HEK293T (cell line): Measurements from ENCODE around the gene FBXL17.

ENCODE experiments used
- CTCF ChIA-PET: fragments of 350-600 bp; formaldehyde crosslinking; extraction: SDS; loops from one replicate; lab custom pipeline; 2021; ENCODE audit warnings: antibody characterized with exemption, inconsistent platforms; lab: Yijun Ruan, JAX
- POLR2A ChIA-PET: fragments of 350-600 bp; formaldehyde crosslinking; extraction: SDS; loops from one replicate; lab custom pipeline; 2020; ENCODE audit warnings: antibody characterized with exemption, inconsistent platforms; lab: Yijun Ruan, JAX
- DNase-seq: peaks from one replicate; pipeline ENCODE4 v3.0.0; 2012; ENCODE audit warnings: mixed read lengths; ENCODE audit errors: extremely low spot score
- ARNT ChIP-seq: fragments of 450-650 bp; IDR thresholded peaks from 2 replicates; pipeline ENCODE4 v1.6.1; 2017; ENCODE audit warnings: mild to moderate bottlenecking
- BHLHE40 ChIP-seq: fragments of 450-650 bp; IDR thresholded peaks from 2 replicates; pipeline ENCODE4 v1.6.1; 2016; ENCODE audit warnings: mild to moderate bottlenecking, moderate library complexity, borderline replicate concordance
- CTBP1 ChIP-seq: fragments of 450-650 bp; IDR thresholded peaks from 2 replicates; pipeline ENCODE4 v1.6.1; 2016; ENCODE audit warnings: borderline replicate concordance
- ELF4 ChIP-seq: fragments of 450-650 bp; IDR thresholded peaks from 2 replicates; pipeline ENCODE4 v1.6.1; 2017; ENCODE audit warnings: antibody characterized with exemption
- FOXA1 ChIP-seq: fragments of 450-650 bp; IDR thresholded peaks from 2 replicates; pipeline ENCODE4 v1.6.1; 2016; ENCODE audit warnings: mild to moderate bottlenecking
- FOXK2 ChIP-seq: fragments of 450-650 bp; IDR thresholded peaks from 2 replicates; pipeline ENCODE4 v1.6.1; 2016; ENCODE audit warnings: mild to moderate bottlenecking
- FOXM1 ChIP-seq: fragments of 450-650 bp; IDR thresholded peaks from 2 replicates; pipeline ENCODE4 v1.6.1; 2017; ENCODE audit warnings: mild to moderate bottlenecking, borderline replicate concordance
- HDGF ChIP-seq: fragments of 450-650 bp; IDR thresholded peaks from 2 replicates; pipeline ENCODE4 v1.6.1; 2017; ENCODE audit warnings: antibody characterized with exemption, borderline replicate concordance
- L3MBTL2 ChIP-seq: fragments of 450-650 bp; conservative IDR thresholded peaks from 2 replicates; pipeline ENCODE4 v1.6.1; 2016; ENCODE audit warnings: mild to moderate bottlenecking
- LEF1 ChIP-seq: fragments of 450-650 bp; IDR thresholded peaks from 2 replicates; pipeline ENCODE4 v1.6.1; 2017; ENCODE audit warnings: mild to moderate bottlenecking, borderline replicate concordance
- NFRKB ChIP-seq: fragments of 450-650 bp; IDR thresholded peaks from 2 replicates; pipeline ENCODE4 v1.6.1; 2016; ENCODE audit warnings: mild to moderate bottlenecking, moderate library complexity
- SP1 ChIP-seq: fragments of 450-650 bp; IDR thresholded peaks from 2 replicates; pipeline ENCODE4 v1.6.1; 2017
- SUZ12 ChIP-seq: fragments of 450-650 bp; IDR thresholded peaks from 2 replicates; pipeline ENCODE4 v1.6.1; 2016; ENCODE audit warnings: mild to moderate bottlenecking
- TARDBP ChIP-seq: fragments of 450-650 bp; IDR thresholded peaks from 2 replicates; pipeline ENCODE4 v1.6.1; 2016
- ZNF384 ChIP-seq: fragments of 450-650 bp; IDR thresholded peaks from 2 replicates; pipeline ENCODE4 v1.6.1; 2016
- TF ChIP-seq, protein P1 (sequence below): fragments of 450-650 bp; IDR thresholded peaks from 2 replicates; pipeline ENCODE4 v1.6.1; 2016

Gene FBXL17

DNA sequence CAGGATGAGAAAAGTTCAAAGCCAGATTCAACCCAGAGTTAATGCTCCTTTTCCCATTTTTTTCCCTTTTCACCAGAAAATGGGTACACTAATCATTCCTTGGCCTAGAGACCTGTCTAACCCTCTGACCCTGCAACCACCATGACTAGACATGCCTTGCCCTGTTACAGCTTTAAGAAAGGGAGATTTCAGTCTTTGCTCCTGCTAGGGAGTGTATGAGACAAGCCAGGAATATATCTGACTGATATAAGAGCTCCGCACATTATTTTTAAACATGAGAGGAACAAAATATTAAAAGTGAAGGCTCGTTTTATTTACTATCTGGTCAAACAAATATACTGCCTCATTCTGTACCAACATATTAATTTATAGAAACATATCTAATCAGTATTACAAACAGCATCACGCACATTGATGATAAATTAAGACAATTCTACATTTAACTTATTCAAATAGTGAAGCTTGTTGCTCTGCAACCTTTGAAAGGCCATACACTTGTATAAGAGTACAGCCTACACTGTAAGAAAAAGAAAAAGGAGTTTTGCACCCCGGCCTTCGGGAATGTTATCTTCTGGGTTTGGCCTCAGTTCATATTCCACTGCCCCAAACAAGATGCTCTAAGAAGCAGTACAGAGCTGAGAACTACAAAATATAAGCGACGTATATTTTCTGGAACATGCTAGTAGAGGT is 132.7 kb downstream of the FBXL17 start:
- no peak for TF ChIP-seq CTBP1
- TF ChIP-seq BHLHE40, result no peak
- no peak for TF ChIP-seq HDGF
- TF ChIP-seq FOXK2, result no peak
- no peak for TF ChIP-seq NFRKB
- TF ChIP-seq FOXA1, result no peak
- TF ChIP-seq ZNF384, result no peak
- no peak for TF ChIP-seq TARDBP
- TF ChIP-seq LEF1, result no peak
- ChIA-PET POLR2A (no interaction called here), CTCF (no interaction called here)
- no peak for DNase-seq

DNA sequence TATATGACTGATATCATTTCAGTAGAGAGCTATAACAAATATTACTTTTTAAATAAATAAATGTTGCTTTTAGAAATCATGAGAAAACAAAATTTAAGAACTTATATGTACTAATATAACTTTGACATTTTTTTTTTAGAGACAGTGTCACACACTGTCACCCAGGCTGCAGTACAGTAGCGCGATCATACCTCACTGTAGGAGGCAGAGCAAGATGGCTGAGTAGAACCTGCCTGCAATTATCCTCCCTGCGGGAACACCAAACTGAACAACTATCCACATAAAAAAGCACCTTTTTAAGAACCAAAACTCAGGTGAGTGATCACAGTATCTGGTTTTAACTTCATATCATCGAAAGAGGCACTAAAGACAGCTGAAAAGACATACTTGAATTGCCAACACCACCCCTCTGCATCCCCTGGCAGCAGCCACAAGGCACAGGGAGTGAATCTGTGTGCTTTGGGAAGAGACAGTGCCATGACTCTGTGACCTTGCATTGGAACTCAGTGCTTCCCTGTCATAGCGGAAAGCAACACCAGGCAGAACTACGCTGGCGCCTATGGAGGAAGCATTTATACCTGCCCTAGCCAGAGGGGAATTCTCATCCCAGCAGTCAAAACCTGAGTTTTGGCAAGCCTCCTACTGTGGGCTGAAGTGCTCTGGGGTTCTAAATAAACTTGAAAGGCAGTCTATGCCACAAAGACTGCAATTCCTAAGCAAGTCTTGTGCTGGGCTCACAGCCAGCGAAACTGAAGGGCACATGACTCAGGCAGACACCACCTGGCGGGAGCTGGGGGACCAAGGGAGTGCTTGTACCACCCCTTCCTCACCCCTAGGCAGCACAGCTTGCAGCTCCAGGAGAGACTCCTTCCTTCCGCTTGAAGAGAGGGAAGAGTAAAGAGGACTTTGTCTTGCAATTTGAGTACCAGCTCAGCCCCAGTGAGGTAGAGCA is 142.7 kb downstream of the FBXL17 start:
- CTCF ChIA-PET, result interaction anchor here (0.7 kb wide), 1 partner anchor 21 kb away, joined by 3 read pairs; no protein-coding TSS in a partner anchor
- no peak for TF ChIP-seq BHLHE40
- no peak for TF ChIP-seq FOXA1
- TF ChIP-seq ZNF384, result no peak
- TF ChIP-seq LEF1, result no peak
- no peak for TF ChIP-seq CTBP1
- TF ChIP-seq FOXM1, result no peak
- TF ChIP-seq HDGF, result no peak
- no peak for TF ChIP-seq SUZ12
- TF ChIP-seq NFRKB, result no peak
- no peak for TF ChIP-seq FOXK2
- no peak for TF ChIP-seq ELF4
- no peak for TF ChIP-seq TARDBP
- no peak for TF ChIP-seq SP1
- TF ChIP-seq, protein P1, sequence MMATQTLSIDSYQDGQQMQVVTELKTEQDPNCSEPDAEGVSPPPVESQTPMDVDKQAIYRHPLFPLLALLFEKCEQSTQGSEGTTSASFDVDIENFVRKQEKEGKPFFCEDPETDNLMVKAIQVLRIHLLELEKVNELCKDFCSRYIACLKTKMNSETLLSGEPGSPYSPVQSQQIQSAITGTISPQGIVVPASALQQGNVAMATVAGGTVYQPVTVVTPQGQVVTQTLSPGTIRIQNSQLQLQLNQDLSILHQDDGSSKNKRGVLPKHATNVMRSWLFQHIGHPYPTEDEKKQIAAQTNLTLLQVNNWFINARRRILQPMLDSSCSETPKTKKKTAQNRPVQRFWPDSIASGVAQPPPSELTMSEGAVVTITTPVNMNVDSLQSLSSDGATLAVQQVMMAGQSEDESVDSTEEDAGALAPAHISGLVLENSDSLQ, result no peak
- POLR2A ChIA-PET, result no interaction called here
- DNase-seq, result no peak

DNA sequence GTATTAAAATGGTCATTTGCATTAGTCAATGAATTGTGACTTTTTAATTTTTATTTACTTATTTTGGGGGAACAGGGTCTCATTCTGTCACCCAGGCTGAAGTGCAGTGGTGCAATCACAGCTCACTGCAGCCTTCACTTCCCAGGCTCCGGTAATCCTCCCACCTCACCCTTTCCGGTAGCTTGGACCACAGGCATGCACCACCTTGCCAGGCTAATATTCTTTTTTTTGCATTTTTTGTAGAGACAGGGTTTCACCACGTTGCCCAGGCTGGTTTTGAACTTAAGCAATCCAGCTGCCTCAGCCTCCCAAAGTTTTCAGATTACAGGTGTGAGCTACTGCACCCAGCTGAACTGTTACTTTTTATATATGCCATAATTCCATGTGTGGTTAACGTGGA is 143.4 kb downstream of the FBXL17 start:
- CTCF ChIA-PET, result interaction anchor here (0.7 kb wide), 1 partner anchor 22 kb away, joined by 3 read pairs; no protein-coding TSS in a partner anchor
- DNase-seq, result no peak
- TF ChIP-seq ARNT (no peak), BHLHE40 (no peak), SUZ12 (no peak), FOXA1 (no peak), ELF4 (no peak), CTBP1 (no peak), L3MBTL2 (no peak), FOXK2 (no peak), FOXM1 (no peak), HDGF (no peak), SP1 (no peak), ZNF384 (no peak), TARDBP (no peak), LEF1 (no peak), NFRKB (no peak)
- TF ChIP-seq, protein P1, result no peak
- POLR2A ChIA-PET, result no interaction called here

GRCh38 chr5:108233617-108234155 is 148.2 kb downstream of the FBXL17 start:
- TF ChIP-seq FOXK2, result no peak
- TF ChIP-seq FOXA1, result no peak
- TF ChIP-seq SP1, result no peak
- TF ChIP-seq, protein P1, result no peak
- TF ChIP-seq SUZ12, result no peak
- TF ChIP-seq NFRKB, result no peak
- no peak for TF ChIP-seq FOXM1
- no peak for TF ChIP-seq L3MBTL2
- TF ChIP-seq LEF1, result no peak
- TF ChIP-seq ARNT, result no peak
- no peak for TF ChIP-seq ELF4
- no peak for TF ChIP-seq ZNF384
- DNase-seq, result no peak
- ChIA-PET POLR2A (no interaction called here), CTCF (no interaction called here)

GRCh38 chr5:108232805-108233204 is 149.1 kb downstream of the FBXL17 start:
- DNase-seq, result no peak
- TF ChIP-seq LEF1 (no peak), ARNT (no peak), SP1 (no peak), BHLHE40 (no peak), ELF4 (no peak), FOXM1 (no peak), L3MBTL2 (no peak), HDGF (no peak), FOXK2 (no peak), TARDBP (no peak), CTBP1 (no peak)
- TF ChIP-seq, protein P1, result no peak
- ChIA-PET CTCF (no interaction called here), POLR2A (no interaction called here)
